Panc1 (cell line): ENCODE results near the gene LRRC45. TPM values are rescaled to one million over a fixed set of nuclear protein-coding genes. Genes with fewer than 3 reads are reported as not detected.
A peak's percentile ranks its signal among the peaks of the same experiment; 100 is the strongest.

Source experiments
- ATAC-seq: fragments of 200-7000 bp; cut with Tn5 transposase; 2 replicates; pipeline ENCODE4 v1.9.1; 2020; ENCODE audit warnings: mild to moderate bottlenecking, moderate library complexity
- BruUV-seq: library from RNA; stranded (reverse); fragments of 400-500 nt; replicated peaks from 2 replicates; lab custom pipeline; 2021; lab: Mats Ljungman, UMichigan
- CTCF ChIA-PET: fragments of 300-600 bp; sonication (Branson Sonifier 250); formaldehyde crosslinking; loops from one replicate; lab custom pipeline; 2022; ENCODE audit warnings: antibody characterized with exemption; lab: Charles Lee
- POLR2A ChIA-PET: fragments of 300-600 bp; sonication (Branson Sonifier 250); formaldehyde crosslinking; loops from one replicate; lab custom pipeline; 2022; ENCODE audit warnings: antibody characterized with exemption; lab: Charles Lee
- DNase-seq: peaks from one replicate; pipeline ENCODE4 v3.0.0-alpha.2; 2010; ENCODE audit warnings: low read depth, low spot score
- H3K27ac ChIP-seq: 2 replicates; pipeline ENCODE4 v1.5.1; 2011; ENCODE audit warnings: mild to moderate bottlenecking, low read length, inconsistent platforms
- H3K27me3 ChIP-seq: fragments of 200-500 bp; sonication (Bioruptor generic); 2 replicates; pipeline ENCODE4 v1.6.0; 2014; ENCODE audit warnings: low read length, inconsistent platforms; ENCODE audit not compliant: control insufficient read depth, insufficient read depth
- H3K36me3 ChIP-seq: fragments of 200-500 bp; sonication (Bioruptor generic); 2 replicates; pipeline ENCODE4 v1.5.1; 2014; ENCODE audit warnings: inconsistent platforms, mild to moderate bottlenecking, low read length, moderate library complexity; ENCODE audit not compliant: control insufficient read depth, insufficient read depth
- H3K4me1 ChIP-seq: 2 replicates; pipeline ENCODE4 v1.5.1; 2011; ENCODE audit warnings: inconsistent platforms, mild to moderate bottlenecking, low read length, moderate library complexity; ENCODE audit not compliant: control insufficient read depth, insufficient read depth
- H3K4me3 ChIP-seq, 2 experiments: 2 replicates each; pipeline ENCODE4 v1.5.1; 2011 to 2012; ENCODE audit warnings: low read depth in 2 of 2, low read length in 2 of 2, mild to moderate bottlenecking in 2 of 2, inconsistent platforms in 1 of 2, moderate library complexity in 1 of 2
- H3K9me3 ChIP-seq: fragments of 200-500 bp; sonication (Bioruptor generic); 2 replicates; pipeline ENCODE4 v1.5.1; 2014; ENCODE audit warnings: low read depth, mild to moderate bottlenecking, inconsistent platforms, low read length, moderate library complexity; ENCODE audit not compliant: control insufficient read depth, insufficient read depth
- CTCF ChIP-seq: fragments of 450-650 bp; IDR thresholded peaks from 2 replicates; pipeline ENCODE4 v1.5.1; 2017; ENCODE audit warnings: mild to moderate bottlenecking
- POLR2AphosphoS5 ChIP-seq: IDR thresholded peaks from 2 replicates; pipeline ENCODE4 v1.6.1; 2012; ENCODE audit warnings: mild to moderate bottlenecking, low read depth, low read length, moderate library complexity
- REST ChIP-seq, 2 experiments: IDR thresholded peaks; 2 replicates each; pipeline ENCODE4 v1.6.1; 2011 to 2012; ENCODE audit warnings: low read depth in 2 of 2, control low read depth in 1 of 2, low read length in 1 of 2, mild to moderate bottlenecking in 1 of 2, moderate library complexity in 1 of 2; ENCODE audit not compliant: insufficient read depth in 1 of 2
- SIN3A ChIP-seq: IDR thresholded peaks from 2 replicates; pipeline ENCODE4 v1.6.1; 2012; ENCODE audit warnings: low read depth, mild to moderate bottlenecking, low read length, moderate library complexity, borderline replicate concordance; ENCODE audit not compliant: insufficient read depth
- TCF7L2 ChIP-seq: IDR thresholded peaks from 2 replicates; pipeline ENCODE4 v1.6.1; 2011; ENCODE audit warnings: mild to moderate bottlenecking, low read depth, low read length, inconsistent platforms
- in situ Hi-C: cut with HindIII; loops from 2 replicates; pipeline ENCODE4 v1.10.0; 2016; ENCODE audit warnings: low sequenced_read_pairs, low pct_unique_long_range_greater_than_20kb
- intact Hi-C: fragments of 100-400 bp; cut with micrococcal nuclease; formaldehyde crosslinking; loops from one replicate; pipeline ENCODE4 v1.10.0; 2022; ENCODE audit not compliant: unreplicated experiment
- total RNA-seq: library from RNA; stranded (reverse); gene quantifications from one replicate; pipeline ENCODE4 v1.2.1, GENCODE V29; 2021; ENCODE audit not compliant: unreplicated experiment

LRRC45 gene
- total RNA-seq, 1 experiment from 2014 or later: 29.9 TPM

- CTCF ChIA-PET: interaction anchor here (0.6 kb wide), 1 partner anchor 32 kb away, joined by 3 read pairs; the partner anchor contains the start of genes CENPX and LRRC45
- Histone ChIP-seq H3K27ac (peak overlapping the region; percentile 40), H3K9me3 (no peaks in the 10 kb centered on the region), H3K36me3 (no peaks in the 10 kb centered on the region), H3K27me3 (no peaks in the 10 kb centered on the region), H3K4me1 (peaks cover 20% of the 10 kb centered on the region), H3K4me3 (no peak overlapping the region)
- in situ Hi-C loops (no loop called here), intact Hi-C loops (no loop called here)
- DNase-seq (no peak), ATAC-seq (peak; percentile 30)
- BruUV-seq: no TSS peak
- TF ChIP-seq TCF7L2: no peak
- no peak for TF ChIP-seq CTCF
- TF ChIP-seq POLR2AphosphoS5: no peak
- no peak for TF ChIP-seq SIN3A
- no peak for TF ChIP-seq REST (IDR thresholded peaks at IDR 0.05; ENCODE audit: insufficient read depth in 1 of 2, low read depth in 2 of 2, low read length in 1 of 2)
- POLR2A ChIA-PET: interaction anchor here (0.6 kb wide), 1 partner anchor 13 kb away, joined by 3 read pairs; no protein-coding TSS in a partner anchor
These were observed 32.0 kb upstream of the LRRC45 start for GRCh38 chr17:81990836-81991683.

- Histone ChIP-seq H3K36me3 (no peaks in the 10 kb centered on the region), H3K9me3 (no peaks in the 10 kb centered on the region), H3K4me1 (peaks cover 20% of the 10 kb centered on the region), H3K27me3 (no peaks in the 10 kb centered on the region), H3K4me3 (no peak overlapping the region), H3K27ac (peak overlapping the region; percentile 40)
- DNase-seq (no peak), ATAC-seq (peak; percentile 78)
- ChIA-PET POLR2A (interaction anchor here (0.6 kb wide), 1 partner anchor 13 kb away, joined by 3 read pairs; no protein-coding TSS in a partner anchor), CTCF (no interaction called here)
- in situ Hi-C loops (no loop called here), intact Hi-C loops (no loop called here)
- no TSS peak for BruUV-seq
- TF ChIP-seq REST (IDR thresholded peaks at IDR 0.05; ENCODE audit: insufficient read depth in 1 of 2, low read depth in 2 of 2, low read length in 1 of 2) (no peak), POLR2AphosphoS5 (no peak), TCF7L2 (peak; percentile 52)
These were observed 31.3 kb upstream of the LRRC45 start for GRCh38 chr17:81991684-81992305.
